Mucosa of descending colon (tissue), 3 donors: ENCODE measurements around the gene ZNF229. TPM values are rescaled to one million over a fixed set of nuclear protein-coding genes. Genes with fewer than 3 reads are reported as not detected.
"Not testable (repeated sequence)": the region's sequence is repeated elsewhere in the genome, so short reads cannot be mapped to it uniquely, and the experiment has no call there.

Experiments used
- ATAC-seq: fragments of 200-7000 bp; cut with Tn5 transposase; one replicate; pipeline ENCODE4 v1.9.1; 2020; ENCODE audit warnings: mild to moderate bottlenecking, moderate library complexity
- DNase-seq, 3 donors: peaks; one replicate each; pipeline ENCODE4 v3.0.0-alpha.2; 2020
- H3K36me3 ChIP-seq: fragments of 200-600 bp; one replicate; pipeline ENCODE4 v1.8.0; 2021; ENCODE audit warnings: low read depth, mild to moderate bottlenecking
- H3K4me1 ChIP-seq: fragments of 200-600 bp; one replicate; pipeline ENCODE4 v1.8.0; 2021; ENCODE audit warnings: low read depth, mild to moderate bottlenecking
- H3K4me3 ChIP-seq: fragments of 200-600 bp; one replicate; pipeline ENCODE4 v1.8.0; 2021; ENCODE audit warnings: mild to moderate bottlenecking
- H3K9me3 ChIP-seq: fragments of 200-600 bp; one replicate; pipeline ENCODE4 v1.8.0; 2021; ENCODE audit warnings: mild to moderate bottlenecking
- CTCF ChIP-seq: fragments of 200-600 bp; IDR thresholded peaks from one replicate; pipeline ENCODE4 v1.8.0; 2022; ENCODE audit warnings: antibody characterized with exemption, mild to moderate bottlenecking
- intact Hi-C, 2 donors: fragments of 100-400 bp; cut with DNase I in 1 of 2; cut with micrococcal nuclease in 1 of 2; formaldehyde crosslinking; loops; one replicate each; pipeline versions ENCODE4 v1.11.0 to v1.11.1; 2022; cut with DNase I, micrococcal nuclease
- total RNA-seq, 3 donors: library from RNA; stranded (reverse); fragmentation: NEBNext Ultra II Directional in 2 of 3; extraction: Animal tissue kit (Norgen Biotek cat#: 25700) in 2 of 3; gene quantifications; one replicate each; pipeline versions ENCODE4 v1.2.1 to v1.2.4, GENCODE V29; 2021 to 2023
- donor health status: DM: no; HTN: no; CAD: no; lungs with moderate emphysema.
- donor health status: DM: no; HTN: no; CAD: no.
- donor health status: DM: no; HTN: yes; CAD: no.

The ZNF229 gene
- total RNA-seq, 3 donors from 2014 or later, result 1.4 to 6.9 (median 2.5) TPM

- DNase-seq, result peak; percentile 91 to 93 (median 92)
- no peak for TF ChIP-seq CTCF
- peak; percentile 100 for ATAC-seq
- H3K9me3 ChIP-seq, result peaks cover 17% of the 10 kb centered on the region
- peak within 1 kb of the TSS; percentile 6 for H3K4me3 ChIP-seq
- intact Hi-C loops, result no loop called here
- H3K4me1 ChIP-seq, result no peaks in the 10 kb centered on the region
- H3K36me3 ChIP-seq, result no peaks in the 10 kb centered on the region
These were observed 46.8 kb downstream of the ZNF229 start, which contains the start of gene ZNF285 for GRCh38 chr19:44401139-44402115. ZNF285 (minus strand) TSS chr19:44401608; CDS start chr19:44397213, 4,395 bp downstream.

GRCh38 chr19:44389268-44389667 is 59.0 kb downstream of the ZNF229 start:
- H3K4me1 ChIP-seq, intact Hi-C loops, DNase-seq, ATAC-seq, H3K4me3 ChIP-seq, H3K36me3 ChIP-seq: not testable (repeated sequence)
- H3K9me3 ChIP-seq, result peaks cover 21% of the 10 kb centered on the region

Other genes with a start within 250 kb of the ZNF229 start
- gene ZNF227, start 235.9 kb downstream of the ZNF229 start, total RNA-seq, result 10 to 100 TPM; 11.3 to 25.3 (median 12.6) TPM
- gene ZNF233, start 188.6 kb downstream of the ZNF229 start, total RNA-seq, result 1 to 10 TPM; 1.1 to 6.8 (median 1.2) TPM
- 10 to 100 TPM in 1 of 3 donors, 1 to 10 TPM in 2; 5.0 to 11.7 (median 9.8) TPM for gene ZNF235, start 143.4 kb downstream of the ZNF229 start, total RNA-seq
- 1 to 10 TPM; 3.5 to 7.5 (median 6.6) TPM for gene ZNF112, start 91.8 kb downstream of the ZNF229 start, total RNA-seq
- 1 to 10 TPM; 1.3 to 4.4 (median 1.5) TPM for gene ZNF285, start 46.9 kb downstream of the ZNF229 start, total RNA-seq
- gene ZNF180, start 52.0 kb upstream of the ZNF229 start, total RNA-seq, result 10 to 100 TPM in 1 of 3 donors, 1 to 10 TPM in 2; 7.2 to 10.6 (median 9.3) TPM
- 1 to 10 TPM in 1 of 3 donors, under 1 TPM in 1, not detected in 1; 0.32 to 1.3 TPM for gene CEACAM20, start 81.2 kb upstream of the ZNF229 start, total RNA-seq
- not detected for gene IGSF23, start 165.1 kb upstream of the ZNF229 start, total RNA-seq
- gene PVR, start 195.4 kb upstream of the ZNF229 start, total RNA-seq, result 10 to 100 TPM; 23.8 to 39.8 (median 26.7) TPM
- 1 to 10 TPM; 5.8 to 8.0 (median 6.9) TPM for gene CEACAM19, start 223.0 kb upstream of the ZNF229 start, total RNA-seq